CD14-positive monocyte (primary cell): ENCODE data around the gene PAEP. TPM values are rescaled to one million over a fixed set of nuclear protein-coding genes. Genes with fewer than 3 reads are reported as not detected.

Experiments used
- DNase-seq, 3 donors: peaks; one replicate each; pipeline ENCODE4 v3.0.0-alpha.2; 2011 to 2022
- H2AFZ ChIP-seq: 2 replicates; pipeline ENCODE4 v1.6.0; 2012; ENCODE audit warnings: mild to moderate bottlenecking, low read depth, low read length, inconsistent platforms; ENCODE audit not compliant: insufficient read depth, poor library complexity, severe bottlenecking
- H3K27ac ChIP-seq, 2 donors: 1 replicate in 1 of 2; 2 replicates in 1 of 2; pipeline ENCODE4 v1.5.1; 2012 to 2013; ENCODE audit warnings: low read length in 2 of 2, control low read depth in 1 of 2, inconsistent platforms in 1 of 2, low read depth in 1 of 2, mild to moderate bottlenecking in 1 of 2
- H3K27me3 ChIP-seq, 2 donors: one replicate each; pipeline versions ENCODE4 v1.6.0 to v1.6.1; 2011 to 2013; ENCODE audit warnings: low read length in 2 of 2; ENCODE audit not compliant: control insufficient read depth in 2 of 2, insufficient read depth in 2 of 2
- H3K36me3 ChIP-seq, 2 donors: replicated peaks in 1 of 2; 1 replicate in 1 of 2; 2 replicates in 1 of 2; pipeline versions ENCODE4 v1.5.1 to v1.6.1; 2012 to 2013; ENCODE audit warnings: low read length in 2 of 2, control low read depth in 1 of 2, inconsistent platforms in 1 of 2, mild to moderate bottlenecking in 1 of 2; ENCODE audit not compliant: insufficient read depth in 2 of 2, control insufficient read depth in 1 of 2
- H3K4me1 ChIP-seq, 2 donors: 1 replicate in 1 of 2; 2 replicates in 1 of 2; pipeline versions ENCODE4 v1.5.1 to v1.6.1; 2012 to 2013; ENCODE audit warnings: low read length in 2 of 2, control low read depth in 1 of 2, inconsistent platforms in 1 of 2, mild to moderate bottlenecking in 1 of 2, moderate library complexity in 1 of 2; ENCODE audit not compliant: insufficient read depth in 2 of 2, control insufficient read depth in 1 of 2
- H3K4me2 ChIP-seq: replicated peaks from 2 replicates; pipeline ENCODE3; 2012; ENCODE audit warnings: low read length, moderate library complexity, mild to moderate bottlenecking; ENCODE audit not compliant: poor library complexity, severe bottlenecking; ENCODE audit errors: extremely low read depth
- H3K4me3 ChIP-seq, 3 experiments: fragments of 200-600 bp in 1 of 3; sonication (generic) in 1 of 3; replicated peaks in 1 of 3; 1 replicate in 2 of 3; 2 replicates in 1 of 3; pipeline ENCODE4 v1.5.1; 2011 to 2013; ENCODE audit warnings: low read length in 3 of 3, mild to moderate bottlenecking in 3 of 3, control low read depth in 2 of 3, low read depth in 2 of 3, inconsistent platforms in 1 of 3, moderate library complexity in 1 of 3
- H3K79me2 ChIP-seq: 2 replicates; pipeline ENCODE4 v1.6.0; 2012; ENCODE audit warnings: mild to moderate bottlenecking, control low read depth, inconsistent platforms, low read length, moderate library complexity; ENCODE audit not compliant: insufficient read depth
- H3K9ac ChIP-seq: 2 replicates; pipeline ENCODE4 v1.6.0; 2017; ENCODE audit warnings: low read length, mild to moderate bottlenecking; ENCODE audit not compliant: insufficient read depth, poor library complexity, severe bottlenecking
- H3K9me3 ChIP-seq, 2 donors: replicated peaks in 1 of 2; 1 replicate in 1 of 2; 2 replicates in 1 of 2; pipeline versions ENCODE4 v1.5.1 to v1.6.1; 2012 to 2013; ENCODE audit warnings: low read length in 2 of 2, control low read depth in 1 of 2; ENCODE audit not compliant: control insufficient read depth in 1 of 2, insufficient read depth in 1 of 2
- H4K20me1 ChIP-seq: 2 replicates; pipeline ENCODE4 v1.6.0; 2012; ENCODE audit warnings: mild to moderate bottlenecking, low read length, control low read depth, moderate library complexity; ENCODE audit not compliant: insufficient read depth
- H3K27ac Mint-ChIP-seq, 7 donors: one replicate each; pipeline ENCODE4 v1.8.0; 2020; ENCODE audit warnings: mild to moderate bottlenecking in 7 of 7, mixed read lengths in 7 of 7, moderate library complexity in 6 of 7, inconsistent platforms in 2 of 7
- H3K27me3 Mint-ChIP-seq, 3 donors: one replicate each; pipeline ENCODE4 v1.8.0; 2021 to 2022; ENCODE audit warnings: low read depth in 3 of 3, mild to moderate bottlenecking in 3 of 3, mixed read lengths in 3 of 3, moderate library complexity in 3 of 3, inconsistent platforms in 1 of 3
- H3K36me3 Mint-ChIP-seq, 2 donors: one replicate each; pipeline ENCODE4 v1.8.0; 2020; ENCODE audit warnings: mixed read lengths in 2 of 2, inconsistent platforms in 1 of 2, mild to moderate bottlenecking in 1 of 2
- H3K4me1 Mint-ChIP-seq: one replicate; pipeline ENCODE4 v1.8.0; 2020; ENCODE audit warnings: mild to moderate bottlenecking, mixed read lengths
- H3K4me3 Mint-ChIP-seq, 2 donors: one replicate each; pipeline ENCODE4 v1.8.0; 2020; ENCODE audit warnings: mild to moderate bottlenecking in 2 of 2, mixed read lengths in 2 of 2, moderate library complexity in 1 of 2
- H3K9me3 Mint-ChIP-seq, 7 donors: one replicate each; pipeline ENCODE4 v1.8.0; 2020 to 2022; ENCODE audit warnings: mixed read lengths in 7 of 7, mild to moderate bottlenecking in 6 of 7, moderate library complexity in 6 of 7, inconsistent platforms in 2 of 7
- CTCF ChIP-seq: fragments of 200-600 bp; IDR thresholded peaks from one replicate; pipeline ENCODE4 v1.8.0; 2022; ENCODE audit warnings: antibody characterized with exemption, mild to moderate bottlenecking
- WGBS: methylation state at CpG from one replicate; pipeline ENCODE4 v1.1.5; 2013; ENCODE audit warnings: missing lambda C conversion rate; ENCODE audit not compliant: insufficient coverage; 5-methylcytosine and 5-hydroxymethylcytosine counted together
- intact Hi-C, 2 donors: fragments of 100-400 bp; cut with micrococcal nuclease; formaldehyde crosslinking; loops; one replicate each; pipeline versions ENCODE4 v1.15.0 to v1.15.1; 2023
- polyA plus RNA-seq, 3 donors: library from polyadenylated mRNA; depleted of rRNA in 1 of 3; unstranded in 2 of 3; stranded (reverse) in 1 of 3; fragments of 300-500 nt in 2 of 3; fragments of >200 nt in 1 of 3; fragmentation: Illumina TruSeq in 2 of 3; gene quantifications; 1 replicate in 2 of 3; 2 replicates in 1 of 3; pipeline ENCODE4 v1.2.3, GENCODE V29; 2012 to 2021

PAEP gene
- polyA plus RNA-seq, 3 donors, result not detected

- H3K9me3 Mint-ChIP-seq, result peaks cover 0 to 7% (median 2%) of the 10 kb centered on the region in 7 donors
- no peaks in the 10 kb centered on the region for H3K27me3 ChIP-seq
- no peak overlapping the region for H3K27ac ChIP-seq
Measured at GRCh38 chr9:135608294-135608998, 46.9 kb downstream of the PAEP start.

GRCh38 chr9:135608999-135609317, 47.4 kb downstream of the PAEP start:
- Histone ChIP-seq H3K36me3 (no peaks in the 10 kb centered on the region), H3K27ac (no peak overlapping the region)
- intact Hi-C loops, result loop anchor here in 1 of 2 donors (10.0 kb wide), 1 partner anchor 676 kb away; no protein-coding TSS in a partner anchor

More at GRCh38 chr9:135608294-135608998, 46.9 kb downstream of the PAEP start:
- Mint-ChIP-seq H3K27ac (no peak overlapping the region), H3K36me3 (no peaks in the 10 kb centered on the region), H3K4me1 (no peaks in the 10 kb centered on the region), H3K4me3 (no peak overlapping the region), H3K27me3 (peaks cover 5 to 6% (median 6%) of the 10 kb centered on the region in 3 donors)
- H3K79me2 ChIP-seq, result no peaks in the 10 kb centered on the region
- DNase-seq, result no peak
- no peaks in the 10 kb centered on the region for H3K36me3 ChIP-seq
- 91% methylated on average over 14 of the region's 22 CpGs for WGBS
- no peaks in the 10 kb centered on the region for H4K20me1 ChIP-seq
- H3K4me1 ChIP-seq, result no peaks in the 10 kb centered on the region
- no peak overlapping the region for H2AFZ ChIP-seq
- no peak overlapping the region for H3K4me3 ChIP-seq
- no peaks in the 10 kb centered on the region for H3K9me3 ChIP-seq
- TF ChIP-seq CTCF, result no peak
- no peak overlapping the region for H3K4me2 ChIP-seq
- H3K9ac ChIP-seq, result no peak overlapping the region
- intact Hi-C loops, result loop anchor here in 1 of 2 donors (10.0 kb wide), 1 partner anchor 676 kb away; no protein-coding TSS in a partner anchor

More at GRCh38 chr9:135608999-135609317, 47.4 kb downstream of the PAEP start:
- Mint-ChIP-seq H3K36me3 (no peaks in the 10 kb centered on the region), H3K9me3 (peaks cover 0 to 7% (median 2%) of the 10 kb centered on the region in 7 donors), H3K27me3 (peaks cover 5 to 6% (median 6%) of the 10 kb centered on the region in 3 donors), H3K4me1 (no peaks in the 10 kb centered on the region), H3K27ac (no peak overlapping the region), H3K4me3 (no peak overlapping the region)
- Histone ChIP-seq H3K9me3 (no peaks in the 10 kb centered on the region), H4K20me1 (no peaks in the 10 kb centered on the region), H2AFZ (no peak overlapping the region), H3K27me3 (no peaks in the 10 kb centered on the region), H3K4me1 (no peaks in the 10 kb centered on the region), H3K4me3 (no peak overlapping the region), H3K4me2 (no peak overlapping the region), H3K79me2 (no peaks in the 10 kb centered on the region), H3K9ac (no peak overlapping the region)
- 91% methylated on average over 8 of the region's 15 CpGs for WGBS
- TF ChIP-seq CTCF, result no peak
- DNase-seq, result no peak
